Heart right ventricle (tissue), 16 donors: Measurements from ENCODE around the gene GNAO1. TPM values are rescaled to one million over a fixed set of nuclear protein-coding genes. Genes with fewer than 3 reads are reported as not detected.
A peak's percentile ranks its signal among the peaks of the same experiment; 100 is the strongest.
"Not testable (repeated sequence)": the region's sequence is repeated elsewhere in the genome, so short reads cannot be mapped to it uniquely, and the experiment has no call there.

ENCODE experiments used
- ATAC-seq, 8 donors: fragments of 200-7000 bp; cut with Tn5 transposase; one replicate each; pipeline ENCODE4 v1.9.1; 2020; ENCODE audit warnings: mild to moderate bottlenecking in 8 of 8, moderate library complexity in 8 of 8, moderate number of reproducible peaks in 1 of 8
- DNase-seq, 2 donors: peaks; one replicate each; pipeline ENCODE4 v3.0.0-alpha.2; 2020
- H3K27ac ChIP-seq, 10 donors: fragments of 200-600 bp; sonication (generic) in 2 of 10; one replicate each; pipeline versions ENCODE4 v1.5.0 to v1.8.0; 2020 to 2022; ENCODE audit warnings: mild to moderate bottlenecking in 3 of 10
- H3K27me3 ChIP-seq, 7 donors: fragments of 200-600 bp; one replicate each; pipeline ENCODE4 v1.8.0; 2021 to 2022; ENCODE audit warnings: mild to moderate bottlenecking in 2 of 7
- H3K36me3 ChIP-seq, 9 donors: fragments of 200-600 bp; sonication (generic) in 1 of 9; one replicate each; pipeline versions ENCODE4 v1.5.0 to v1.8.0; 2020 to 2022; ENCODE audit warnings: mild to moderate bottlenecking in 2 of 9
- H3K4me1 ChIP-seq, 9 donors: fragments of 200-600 bp; sonication (generic) in 1 of 9; one replicate each; pipeline versions ENCODE4 v1.5.0 to v1.8.0; 2020 to 2022; ENCODE audit warnings: mild to moderate bottlenecking in 4 of 9
- H3K4me3 ChIP-seq, 10 donors: fragments of 200-600 bp; sonication (generic) in 2 of 10; one replicate each; pipeline versions ENCODE4 v1.5.0 to v1.8.0; 2020 to 2022; ENCODE audit warnings: mild to moderate bottlenecking in 7 of 10, moderate library complexity in 2 of 10
- H3K9me3 ChIP-seq, 11 donors: fragments of 200-600 bp in 10 of 11; sonication (generic) in 2 of 11; one replicate each; pipeline versions ENCODE4 v1.5.0 to v1.8.0; 2013 to 2022; ENCODE audit warnings: mild to moderate bottlenecking in 2 of 11, control low read depth in 1 of 11, moderate library complexity in 1 of 11
- CTCF ChIP-seq, 9 donors: fragments of 200-600 bp; sonication (generic) in 2 of 9; IDR thresholded peaks; one replicate each; pipeline versions ENCODE4 v1.5.0 to v1.8.0; 2021 to 2022; ENCODE audit warnings: antibody characterized with exemption in 9 of 9, mild to moderate bottlenecking in 5 of 9, moderate library complexity in 1 of 9
- WGBS, 2 donors: extraction: QIAGEN DNeasy Blood & Tissue Kit; methylation state at CpG; one replicate each; pipeline ENCODE4 v1.1.7; 2013; ENCODE audit warnings: inconsistent platforms in 1 of 2; 5-methylcytosine and 5-hydroxymethylcytosine counted together
- intact Hi-C, 10 donors: fragments of 100-400 bp; cut with DNase I; formaldehyde crosslinking; loops; one replicate each; pipeline versions ENCODE4 v1.11.1 to v1.14.2; 2022
- polyA plus RNA-seq, 2 donors: library from polyadenylated mRNA; stranded (reverse); fragments of 200-250 nt; gene quantifications; one replicate each; pipeline ENCODE4 v1.2.3, GENCODE V29; 2013
- total RNA-seq, 10 donors: library from RNA; stranded (reverse); fragmentation: NEBNext Ultra II Directional in 3 of 10; extraction: Animal tissue kit (Norgen Biotek cat#: 25700) in 3 of 10; gene quantifications; one replicate each; pipeline versions ENCODE4 v1.2.1 to v1.2.4, GENCODE V29; 2021 to 2023
- donor health status: Arrhythmogenic right ventricular cardiomyopathy.
- donor health status: ischemic (EF 13 %, LVEDD 7.1; RV severe dilation, severe dysfunction).
- donor health status: healthy with polysubstance abuse.
- donor health status: DM: no; HTN: yes; CAD: no.
- donor health status: DM: no; HTN: no; CAD: no.
- donor health status: ischemic (EF 25% LVEDD 6.9; RV normal size, moderate dysfunction).
- donor health status: ischemic (EF 25% LVEDD 5.7; RV mildly dilated, moderate dysfunction).
- donor health status: healthy.
- donor health status: DM: yes; HTN: yes; CAD: no.
- donor health status: Ischemic cardiomyopathy.
- donor health status: ischemic (EF 35%, LVEDD 5.7; RV mildly dilated, moderate dysfunction).
- donor health status: nonischemic (EF 11% LVEDD 7.7; RV severe dilation, severe dysfunction).
- donor health status: DM: yes; HTN: yes; CAD: no.
- donor health status: PGD.
- donor health status: ischemic (EF 29% LVEDD 5.4; RV normal size, mild dysfunction).
- donor health status: nonischemic (EF 23%, LVEDD 6.1; RV moderate dilation, normal function).

The GNAO1 gene
- total and polyA plus RNA-seq, 12 donors, result 1.4 to 36.7 (median 13.5) TPM

GRCh38 chr16:56370875-56371659, 179.8 kb downstream of the GNAO1 start:
- Histone ChIP-seq H3K27me3 (no peaks in the 10 kb centered on the region), H3K27ac (peak overlapping the region in 6 of 10 donors; percentile 12 to 45 (median 21)), H3K9me3 (no peaks in the 10 kb centered on the region), H3K36me3 (peaks cover 0 to 75% (median 28%) of the 10 kb centered on the region in 9 donors), H3K4me1 (peaks cover 0 to 23% (median 18%) of the 10 kb centered on the region in 9 donors), H3K4me3 (no peak overlapping the region)
- WGBS, 2 donors, result 38% methylated on average over 6 of the region's 6 CpGs
- TF ChIP-seq CTCF (IDR thresholded peaks at IDR 0.05), result no peak
- DNase-seq, result no peak
- intact Hi-C loops, result no loop called here
- peak in 7 of 8 donors; percentile 25 to 79 (median 65) for ATAC-seq

- no peak for TF ChIP-seq CTCF (IDR thresholded peaks at IDR 0.05)
- peaks cover 0 to 70% (median 25%) of the 10 kb centered on the region in 9 donors for H3K36me3 ChIP-seq
- intact Hi-C loops, result no loop called here
- H3K9me3 ChIP-seq, result no peaks in the 10 kb centered on the region
- ATAC-seq (peak in 2 of 8 donors; percentile 16 to 20), DNase-seq (no peak)
- 95 to 97% methylated on average over 1 of the region's 1 CpG for WGBS, 2 donors
- H3K27ac ChIP-seq, result peak overlapping the region in 1 of 10 donors; percentile 22
- H3K4me3 ChIP-seq, result no peak overlapping the region
- H3K27me3 ChIP-seq, result no peaks in the 10 kb centered on the region
- peaks cover 0 to 23% (median 18%) of the 10 kb centered on the region in 9 donors for H3K4me1 ChIP-seq
These were observed 180.3 kb downstream of the GNAO1 start for GRCh38 chr16:56371660-56371937.

- Histone ChIP-seq H3K36me3 (peaks cover 0 to 67% (median 20%) of the 10 kb centered on the region in 9 donors), H3K27ac (no peak overlapping the region), H3K9me3 (no peaks in the 10 kb centered on the region), H3K27me3 (no peaks in the 10 kb centered on the region), H3K4me3 (no peak overlapping the region), H3K4me1 (peaks cover 0 to 23% (median 18%) of the 10 kb centered on the region in 9 donors)
- DNase-seq, result no peak
- TF ChIP-seq CTCF (IDR thresholded peaks at IDR 0.05), result no peak
- ATAC-seq, result no peak
- 95 to 96% methylated on average over 7 of the region's 7 CpGs for WGBS, 2 donors
- intact Hi-C loops, result no loop called here
These were observed 180.8 kb downstream of the GNAO1 start for GRCh38 chr16:56372013-56372634.

- TF ChIP-seq CTCF (IDR thresholded peaks at IDR 0.05), result no peak
These were observed 181.7 kb downstream of the GNAO1 start for GRCh38 chr16:56373003-56373402.

GRCh38 chr16:56375792-56376191, 184.5 kb downstream of the GNAO1 start:
- H3K4me3 ChIP-seq, intact Hi-C loops, DNase-seq, H3K27ac ChIP-seq, H3K27me3 ChIP-seq, ATAC-seq: not testable (repeated sequence)
- Histone ChIP-seq H3K36me3 (peaks cover 0 to 75% (median 11%) of the 10 kb centered on the region in 9 donors), H3K4me1 (peaks cover 0 to 12% (median 9%) of the 10 kb centered on the region in 9 donors), H3K9me3 (peaks cover 0 to 26% (median 7%) of the 10 kb centered on the region in 11 donors)
- WGBS, 2 donors, result 95 to 96% methylated on average over 6 of the region's 6 CpGs

More at GRCh38 chr16:56373003-56373402, 181.7 kb downstream of the GNAO1 start:
- intact Hi-C loops, result no loop called here
- Histone ChIP-seq H3K4me1 (peaks cover 0 to 23% (median 18%) of the 10 kb centered on the region in 9 donors), H3K36me3 (peaks cover 0 to 67% (median 11%) of the 10 kb centered on the region in 9 donors), H3K27ac (no peak overlapping the region), H3K27me3 (no peaks in the 10 kb centered on the region), H3K4me3 (no peak overlapping the region), H3K9me3 (peaks cover 0 to 9% (median 0%) of the 10 kb centered on the region in 11 donors)
- 82 to 84% methylated on average over 4 of the region's 4 CpGs for WGBS, 2 donors
- DNase-seq (no peak), ATAC-seq (peak in 1 of 8 donors; percentile 36)

- peaks cover 0 to 42% (median 15%) of the 10 kb centered on the region in 11 donors for H3K9me3 ChIP-seq
- H3K4me1 ChIP-seq, ATAC-seq, intact Hi-C loops, DNase-seq, H3K27me3 ChIP-seq, H3K4me3 ChIP-seq, H3K27ac ChIP-seq: not testable (repeated sequence)
- peaks cover 0 to 99% (median 27%) of the 10 kb centered on the region in 9 donors for H3K36me3 ChIP-seq
- whole genome bisulfite sequencing, 2 donors, result 89 to 99% methylated on average over 6 of the region's 6 CpGs
These were observed 187.8 kb downstream of the GNAO1 start for GRCh38 chr16:56379044-56379443.
